ACHN (cell line): ENCODE data around the gene AOAH.

Experiments
- DNase-seq: peaks from one replicate; pipeline ENCODE4 v3.0.0-alpha.2; 2015
- in situ Hi-C: cut with HindIII; loops from 2 replicates; pipeline ENCODE4 v1.10.0; 2017; ENCODE audit warnings: low sequenced_read_pairs, low pct_ligation_motif_present, low pct_unique_long_range_greater_than_20kb

AOAH gene

GRCh38 chr7:36620166-36620708 lies 104.1 kb downstream of the AOAH start:
- in situ Hi-C loops: loop anchor here (25.0 kb wide), 1 partner anchor 133 kb away; no protein-coding TSS in a partner anchor
- no peak for DNase-seq

GRCh38 chr7:36617408-36617807 lies 106.9 kb downstream of the AOAH start:
- no peak for DNase-seq
- in situ Hi-C loops: loop anchor here (25.0 kb wide), 1 partner anchor 130 kb away; no protein-coding TSS in a partner anchor

- in situ Hi-C loops: loop anchor here (25.0 kb wide), 1 partner anchor 129 kb away; no protein-coding TSS in a partner anchor
- DNase-seq: no peak
These were observed 108.3 kb downstream of the AOAH start for GRCh38 chr7:36615852-36616540.

- in situ Hi-C loops: loop anchor here (25.0 kb wide), 1 partner anchor 128 kb away; no protein-coding TSS in a partner anchor
- DNase-seq: no peak
These were observed 109.3 kb downstream of the AOAH start for GRCh38 chr7:36614959-36615358.

- in situ Hi-C loops: loop anchor here (25.0 kb wide), 1 partner anchor 126 kb away; no protein-coding TSS in a partner anchor
- DNase-seq: no peak
These were observed 111.2 kb downstream of the AOAH start for GRCh38 chr7:36613031-36613614.

GRCh38 chr7:36611703-36612102 lies 112.6 kb downstream of the AOAH start:
- in situ Hi-C loops: loop anchor here (25.0 kb wide), 1 partner anchor 124 kb away; no protein-coding TSS in a partner anchor
- DNase-seq: no peak

GRCh38 chr7:36607721-36608095 lies 116.6 kb downstream of the AOAH start:
- in situ Hi-C loops: loop anchor here (25.0 kb wide), 1 partner anchor 120 kb away; no protein-coding TSS in a partner anchor
- no peak for DNase-seq

- no peak for DNase-seq
- in situ Hi-C loops: loop anchor here (25.0 kb wide), 1 partner anchor 120 kb away; no protein-coding TSS in a partner anchor
These were observed 117.1 kb downstream of the AOAH start for GRCh38 chr7:36606976-36607720.

GRCh38 chr7:36606153-36606975 lies 117.9 kb downstream of the AOAH start:
- in situ Hi-C loops: loop anchor here (25.0 kb wide), 1 partner anchor 119 kb away; no protein-coding TSS in a partner anchor
- no peak for DNase-seq

- in situ Hi-C loops: loop anchor here (25.0 kb wide), 1 partner anchor 118 kb away; no protein-coding TSS in a partner anchor
These were observed 118.8 kb downstream of the AOAH start for GRCh38 chr7:36605261-36606051.

GRCh38 chr7:36604806-36605205 lies 119.5 kb downstream of the AOAH start:
- peak; percentile 25 for DNase-seq
- in situ Hi-C loops: loop anchor here (25.0 kb wide), 1 partner anchor 118 kb away; no protein-coding TSS in a partner anchor

More at GRCh38 chr7:36605261-36606051, 118.8 kb downstream of the AOAH start:
- no peak for DNase-seq

GRCh38 chr7:36602934-36603887 lies 121.1 kb downstream of the AOAH start:
- no peak for DNase-seq

GRCh38 chr7:36602511-36602910 lies 121.8 kb downstream of the AOAH start:
- DNase-seq: no peak
- in situ Hi-C loops: loop anchor here (25.0 kb wide), 1 partner anchor 115 kb away; no protein-coding TSS in a partner anchor

More at GRCh38 chr7:36602934-36603887, 121.1 kb downstream of the AOAH start:
- in situ Hi-C loops: loop anchor here (25.0 kb wide), 1 partner anchor 116 kb away; no protein-coding TSS in a partner anchor

GRCh38 chr7:36601601-36602000 lies 122.7 kb downstream of the AOAH start:
- in situ Hi-C loops: loop anchor here (25.0 kb wide), 1 partner anchor 114 kb away; no protein-coding TSS in a partner anchor
- no peak for DNase-seq

GRCh38 chr7:36600869-36601530 lies 123.3 kb downstream of the AOAH start:
- in situ Hi-C loops: loop anchor here (25.0 kb wide), 1 partner anchor 114 kb away; no protein-coding TSS in a partner anchor

More at GRCh38 chr7:36600869-36601530, 123.3 kb downstream of the AOAH start:
- DNase-seq: peak; percentile 79
